HL-60 (cell line): ENCODE measurements around the gene SHCBP1.

ENCODE experiments used
- CTCF ChIP-seq: IDR thresholded peaks from one replicate; pipeline ENCODE4 v1.5.1; 2011; ENCODE audit warnings: low read length, control low read depth, inconsistent platforms; ENCODE audit not compliant: insufficient read depth
- GABPA ChIP-seq: IDR thresholded peaks from 2 replicates; pipeline ENCODE4 v1.6.1; 2012; ENCODE audit warnings: low read depth
- POLR2AphosphoS5 ChIP-seq: IDR thresholded peaks from 2 replicates; pipeline ENCODE4 v1.6.1; 2012; ENCODE audit warnings: low read depth

GRCh38 chr16:46606231-46606630 lies 14.9 kb downstream of the SHCBP1 start:
- TF ChIP-seq CTCF, result no peak
- TF ChIP-seq GABPA, result no peak
- TF ChIP-seq POLR2AphosphoS5, result no peak
